HepG2 (cell line): ENCODE results near the gene ACTN2. TPM values are rescaled to one million over a fixed set of nuclear protein-coding genes. Genes with fewer than 3 reads are reported as not detected.

Source experiments
- ATAC-seq: fragments of 200-7000 bp; cut with Tn5 transposase; 3 replicates; pipeline ENCODE4 v1.9.1; 2020; ENCODE audit warnings: mild to moderate bottlenecking, moderate library complexity
- BruUV-seq: library from RNA; stranded (reverse); fragments of 400-500 nt; replicated peaks from 2 replicates; lab custom pipeline; 2021; lab: Mats Ljungman, UMichigan
- CTCF ChIA-PET: fragments of 300-600 bp; formaldehyde crosslinking; extraction: SDS; loops from one replicate; lab custom pipeline; 2021; ENCODE audit warnings: low total read pairs, inconsistent platforms, low intra/inter-chr PET ratio; lab: Yijun Ruan, JAX
- POLR2A ChIA-PET: fragments of 350-600 bp; sonication (Branson Sonifier 250); formaldehyde crosslinking; loops from one replicate; lab custom pipeline; 2020; ENCODE audit warnings: antibody characterized with exemption, inconsistent platforms; lab: Yijun Ruan, JAX
- DNase-seq: peaks from one replicate; pipeline ENCODE4 v3.0.0-alpha.2; 2015; ENCODE audit warnings: low spot score
- FAIRE-seq: peaks from 3 replicates; lab custom pipeline; 2011; peaks lifted over from hg19 to GRCh38; lab: Jason Lieb, UNC
- H2AFZ ChIP-seq: one replicate; pipeline ENCODE4 v1.6.1; 2011; ENCODE audit warnings: low read length, inconsistent platforms
- H3K27ac ChIP-seq: fragments of 300-600 bp; 3 replicates; pipeline ENCODE4 v1.8.0; 2011; ENCODE audit warnings: mixed run types, mild to moderate bottlenecking, mixed read lengths, low read length, inconsistent platforms; ENCODE audit not compliant: insufficient read depth; ENCODE audit errors: extremely low read length
- H3K27me3 ChIP-seq, 2 experiments: fragments of 200-600 bp in 1 of 2; 2 replicates in 1 of 2; 3 replicates in 1 of 2; pipeline versions ENCODE4 v1.6.0 to v1.8.0; 2011; ENCODE audit warnings: low read length in 2 of 2, mild to moderate bottlenecking in 2 of 2, moderate library complexity in 2 of 2, inconsistent platforms in 1 of 2; ENCODE audit not compliant: insufficient read depth in 2 of 2, control insufficient read depth in 1 of 2
- H3K36me3 ChIP-seq, 2 experiments: fragments of 200-600 bp in 1 of 2; replicated peaks in 1 of 2; 2 replicates in 1 of 2; 3 replicates in 1 of 2; pipeline versions ENCODE4 v1.5.1 to v1.8.0; 2011; ENCODE audit warnings: low read length in 2 of 2, inconsistent platforms in 1 of 2; ENCODE audit not compliant: insufficient read depth in 2 of 2, control insufficient read depth in 1 of 2
- H3K4me1 ChIP-seq: 2 replicates; pipeline ENCODE4 v1.5.1; 2012; ENCODE audit warnings: low read length, inconsistent platforms; ENCODE audit not compliant: insufficient read depth
- H3K4me2 ChIP-seq: 2 replicates; pipeline ENCODE4 v1.6.0; 2011; ENCODE audit warnings: low read depth, low read length, inconsistent platforms
- H3K4me3 ChIP-seq, 3 experiments: fragments of 200-600 bp in 1 of 3; sonication (generic), shearing (Covaris generic) in 1 of 3; replicated peaks in 1 of 3; 2 replicates each; pipeline ENCODE4 v1.5.1; 2011 to 2016; ENCODE audit warnings: low read length in 3 of 3, inconsistent platforms in 2 of 3, low read depth in 2 of 3, mild to moderate bottlenecking in 2 of 3, control low read depth in 1 of 3, mixed read lengths in 1 of 3; ENCODE audit not compliant: insufficient read depth in 1 of 3
- H3K79me2 ChIP-seq: one replicate; pipeline ENCODE4 v1.6.1; 2011; ENCODE audit warnings: low read length, inconsistent platforms; ENCODE audit not compliant: insufficient read depth
- H3K9ac ChIP-seq: 2 replicates; pipeline ENCODE4 v1.6.0; 2011; ENCODE audit warnings: mild to moderate bottlenecking, low read depth, low read length, inconsistent platforms; ENCODE audit not compliant: insufficient read depth
- H3K9me3 ChIP-seq: 2 replicates; pipeline ENCODE4 v1.5.1; 2012; ENCODE audit warnings: mild to moderate bottlenecking, low read length
- H4K20me1 ChIP-seq: 2 replicates; pipeline ENCODE4 v1.6.0; 2011; ENCODE audit warnings: inconsistent platforms, mild to moderate bottlenecking, low read length, moderate library complexity; ENCODE audit not compliant: insufficient read depth
- ATF4 ChIP-seq, 2 experiments: fragments of 450-650 bp in 1 of 2; sonication (generic) in 1 of 2; formaldehyde crosslinking; IDR thresholded peaks; 2 replicates each; pipeline versions ENCODE4 v1.5.0 to v1.8.0; 2020 to 2022; ENCODE audit warnings: mild to moderate bottlenecking in 1 of 2, missing genetic modification reagents in 1 of 2
- MZF1 ChIP-seq: sonication (generic); formaldehyde crosslinking; IDR thresholded peaks from 2 replicates; pipeline ENCODE4 v1.8.1; 2023; ENCODE audit warnings: mild to moderate bottlenecking, missing genetic modification reagents, borderline replicate concordance
- RARG ChIP-seq: sonication (generic); formaldehyde crosslinking; IDR thresholded peaks from 2 replicates; pipeline ENCODE4 v1.4.0; 2020; ENCODE audit warnings: low read depth, mild to moderate bottlenecking, missing genetic modification reagents
- SMARCE1 ChIP-seq: fragments of 450-650 bp; IDR thresholded peaks from 2 replicates; pipeline ENCODE4 v1.6.1; 2017; ENCODE audit warnings: borderline replicate concordance
- STAG1 ChIP-seq: sonication (generic); formaldehyde crosslinking; IDR thresholded peaks from 2 replicates; pipeline ENCODE4 v1.4.0; 2020; ENCODE audit warnings: missing genetic modification reagents
- ZBTB1 ChIP-seq: sonication (generic); formaldehyde crosslinking; IDR thresholded peaks from 2 replicates; pipeline ENCODE4 v1.4.0; 2020; ENCODE audit warnings: missing genetic modification reagents, borderline replicate concordance
- ZFP1 ChIP-seq: IDR thresholded peaks from 2 replicates; pipeline ENCODE4 v1.6.1; 2016
- ZNF143 ChIP-seq: sonication (generic); formaldehyde crosslinking; IDR thresholded peaks from 2 replicates; pipeline ENCODE4 v1.4.0; 2020; ENCODE audit warnings: missing genetic modification reagents
- ZNF234 ChIP-seq: sonication (generic); formaldehyde crosslinking; conservative IDR thresholded peaks from 2 replicates; pipeline ENCODE4 v1.5.1; 2020; ENCODE audit warnings: mild to moderate bottlenecking, missing genetic modification reagents
- ZNF407 ChIP-seq: sonication (generic); formaldehyde crosslinking; IDR thresholded peaks from one replicate; pipeline ENCODE4 v1.5.1; 2020; ENCODE audit warnings: mild to moderate bottlenecking, missing genetic modification reagents; ENCODE audit errors: not compliant biosample characterization
- ZNF432 ChIP-seq: sonication (generic); formaldehyde crosslinking; IDR thresholded peaks from 2 replicates; pipeline ENCODE4 v1.5.0; 2020; ENCODE audit warnings: missing genetic modification reagents, mild to moderate bottlenecking, borderline replicate concordance
- ZNF501 ChIP-seq: sonication (generic); formaldehyde crosslinking; IDR thresholded peaks from 2 replicates; pipeline ENCODE4 v1.5.1; 2020; ENCODE audit warnings: mild to moderate bottlenecking, moderate library complexity, missing genetic modification reagents
- ZNF746 ChIP-seq: sonication (generic); formaldehyde crosslinking; IDR thresholded peaks from 2 replicates; pipeline ENCODE4 v1.8.0; 2022; ENCODE audit warnings: mild to moderate bottlenecking, missing genetic modification reagents
- WGBS: methylation state at CpG from one replicate; pipeline ENCODE4 v1.1.6; 2017; ENCODE audit warnings: low lambda C conversion rate; 5-methylcytosine and 5-hydroxymethylcytosine counted together
- in situ Hi-C: cut with HindIII; loops from 2 replicates; pipeline ENCODE4 v1.10.0; 2017; ENCODE audit warnings: low pct_unique_long_range_greater_than_20kb; ENCODE audit not compliant: extremely low pct_ligation_motif_present
- intact Hi-C: fragments of 100-400 bp; cut with micrococcal nuclease; formaldehyde crosslinking; loops from one replicate; pipeline ENCODE4 v1.10.0; 2022; ENCODE audit not compliant: unreplicated experiment
- polyA plus RNA-seq, 8 experiments: library from polyadenylated mRNA; depleted of rRNA in 3 of 8; stranded (reverse) in 7 of 8; unstranded in 1 of 8; fragments of >200 nt; fragmentation: Illumina TruSeq in 4 of 8; extraction: Trizol in 4 of 8; gene quantifications; 2 replicates each; pipeline versions ENCODE4 v1.2.1 to v1.2.3, GENCODE V29; 2011 to 2016; ENCODE audit warnings: low read depth in 4 of 8, missing spikeins in 1 of 8, mixed read lengths in 1 of 8; ENCODE audit not compliant: insufficient read depth in 1 of 8
- total RNA-seq, 5 experiments: library from RNA; depleted of rRNA; stranded (reverse); fragments of >200 nt; fragmentation: Illumina TruSeq; extraction: Trizol; gene quantifications; 2 replicates each; pipeline ENCODE4 v1.2.3, GENCODE V29; 2016; ENCODE audit warnings: low read depth in 1 of 5

ACTN2 gene
- total and polyA plus RNA-seq, 2 of the 13 experiments (the other 11 are each of a cell fraction or from before 2014, with no cell fraction given), result 0.04 to 0.13 TPM

- ChIA-PET POLR2A (no interaction called here), CTCF (no interaction called here)
- in situ Hi-C loops, result no loop called here
- TF ChIP-seq ZNF432 (no peak), RARG (CRISPR knock-in tag) (no peak), ATF4 (CRISPR knock-in tag; IDR thresholded peaks at IDR 0.05) (no peak), ZNF501 (CRISPR knock-in tag) (no peak), STAG1 (CRISPR knock-in tag) (no peak), ZNF143 (CRISPR knock-in tag) (no peak), ZNF234 (CRISPR knock-in tag) (no peak), MZF1 (CRISPR knock-in tag) (no peak), ZNF407 (no peak), ZNF746 (no peak), ZBTB1 (no peak), SMARCE1 (no peak), ZFP1 (CRISPR knock-in tag) (no peak)
Measured at GRCh38 chr1:236705771-236706170, 19.5 kb downstream of the ACTN2 start.

More at GRCh38 chr1:236705771-236706170, 19.5 kb downstream of the ACTN2 start:
- Histone ChIP-seq H3K4me3 (no peak overlapping the region), H2AFZ (no peak overlapping the region), H4K20me1 (no peaks in the 10 kb centered on the region), H3K9ac (no peak overlapping the region), H3K4me1 (no peaks in the 10 kb centered on the region), H3K9me3 (no peaks in the 10 kb centered on the region), H3K36me3 (no peaks in the 10 kb centered on the region), H3K79me2 (no peaks in the 10 kb centered on the region), H3K4me2 (no peak overlapping the region), H3K27ac (no peak overlapping the region), H3K27me3 (peaks cover 0 to 24% of the 10 kb centered on the region in 2 experiments; a peak in 2 of 5 replicates)
- DNase-seq (no peak), FAIRE-seq (no peak), ATAC-seq (no peak)
- 6% methylated on average over 1 of the region's 1 CpG for WGBS
- intact Hi-C loops, result no loop called here
- no TSS peak for BruUV-seq
